GM12875 (cell line): ENCODE data around the gene AIG1.
"Not testable (repeated sequence)": the region's sequence is repeated elsewhere in the genome, so short reads cannot be mapped to it uniquely, and the experiment has no call there.

Source experiments
- H3K4me3 ChIP-seq: one replicate; pipeline ENCODE4 v1.5.1; 2011; ENCODE audit warnings: low read depth, low read length, control low read depth
- CTCF ChIP-seq: IDR thresholded peaks from 2 replicates; pipeline ENCODE4 v1.5.1; 2011; ENCODE audit warnings: low read depth, mild to moderate bottlenecking, control low read depth, inconsistent platforms, low read length, moderate library complexity, borderline replicate concordance; ENCODE audit not compliant: insufficient read depth

Gene AIG1

GRCh38 chr6:143130928-143131327 is 70.2 kb downstream of the AIG1 start:
- no peak overlapping the region for H3K4me3 ChIP-seq
- TF ChIP-seq CTCF = no peak

DNA sequence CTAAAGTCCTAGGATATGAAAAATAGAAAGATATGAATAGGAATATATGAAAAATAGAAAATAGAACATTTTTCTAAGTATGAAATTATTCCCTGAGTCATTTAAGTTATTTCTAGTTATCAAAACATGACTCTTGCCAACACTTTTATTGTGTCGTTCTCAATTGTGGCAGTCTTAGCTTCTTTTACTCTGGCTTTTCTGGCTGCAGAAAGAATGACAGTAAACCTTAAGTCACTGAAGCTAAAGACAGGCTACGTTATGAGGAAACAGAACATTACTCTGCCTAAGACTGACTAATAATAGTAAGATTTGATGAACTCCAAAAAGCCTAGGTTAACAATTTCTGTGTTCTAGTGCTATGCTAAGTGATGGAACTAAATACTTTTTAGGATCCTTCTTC is 74.6 kb downstream of the AIG1 start:
- no peak overlapping the region for H3K4me3 ChIP-seq
- TF ChIP-seq CTCF = no peak

- no peak overlapping the region for H3K4me3 ChIP-seq
- no peak for TF ChIP-seq CTCF
Observed at GRCh38 chr6:143135797-143136561, 75.3 kb downstream of the AIG1 start.

DNA sequence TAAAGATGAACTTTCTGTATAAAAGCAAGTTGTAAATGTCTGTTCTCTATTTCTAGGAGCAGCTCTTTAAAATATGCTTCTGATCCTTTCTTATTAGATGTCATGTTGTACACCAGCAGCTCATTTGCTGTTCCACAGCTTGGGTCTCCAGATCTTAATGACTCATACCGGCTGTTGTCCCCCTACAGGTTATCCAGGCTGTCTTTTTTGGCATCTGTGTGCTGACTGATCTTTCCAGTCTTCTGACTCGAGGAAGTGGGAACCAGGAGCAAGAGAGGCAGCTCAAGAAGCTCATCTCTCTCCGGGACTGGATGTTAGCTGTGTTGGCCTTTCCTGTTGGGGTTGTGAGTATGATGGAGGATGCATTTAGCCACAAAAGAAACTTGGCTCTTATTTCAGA is 76.0 kb downstream of the AIG1 start:
- no peak overlapping the region for H3K4me3 ChIP-seq
- TF ChIP-seq CTCF = no peak

DNA sequence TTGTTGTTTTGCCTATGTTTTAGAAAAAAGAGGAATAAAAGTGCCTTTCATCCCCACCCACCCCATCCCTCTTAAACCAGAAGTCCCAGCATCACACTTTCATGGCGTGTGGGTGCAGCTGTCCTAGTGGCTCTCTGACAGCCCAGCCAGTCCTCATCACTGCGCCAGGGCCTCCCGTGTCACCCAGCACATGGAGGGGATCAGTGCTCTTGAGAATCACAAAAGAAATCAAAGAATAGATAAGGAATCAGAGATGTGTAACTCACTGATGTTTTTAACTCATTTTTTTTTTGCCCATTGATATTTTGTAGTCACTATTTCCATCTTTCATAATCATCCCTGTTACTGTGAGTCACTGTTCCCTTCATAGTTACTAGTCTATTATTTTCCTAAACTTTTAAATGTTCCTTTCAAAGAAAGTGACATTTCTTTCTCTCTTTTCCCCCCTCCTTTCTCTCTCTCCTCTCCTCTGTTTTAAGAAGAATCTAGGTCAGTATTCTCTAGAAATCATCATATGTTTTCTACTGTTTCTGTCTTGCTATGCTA is 78.6 kb downstream of the AIG1 start:
- TF ChIP-seq CTCF = no peak
- H3K4me3 ChIP-seq = no peak overlapping the region

- not testable (repeated sequence) for H3K4me3 ChIP-seq
Observed at GRCh38 chr6:143139884-143140283, 79.2 kb downstream of the AIG1 start.

DNA sequence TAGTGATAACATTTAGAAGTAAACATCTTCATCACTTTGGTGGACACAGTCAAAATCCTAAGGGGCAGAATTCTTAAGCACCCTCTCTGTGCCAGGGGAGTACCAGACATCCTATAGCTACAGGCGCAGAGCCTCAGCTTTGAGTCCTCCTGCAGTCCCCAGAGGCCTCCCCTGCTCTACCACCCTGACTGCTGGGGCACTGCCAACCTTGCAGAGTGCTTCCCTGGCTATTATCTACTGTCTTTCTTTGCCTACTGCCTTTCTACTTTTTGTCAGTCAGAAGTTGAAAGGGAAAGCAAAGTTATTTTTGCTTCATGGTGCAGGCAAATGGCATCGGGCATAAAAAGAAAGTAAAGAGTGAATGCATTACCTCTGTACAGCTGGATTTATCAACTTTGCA is 80.1 kb downstream of the AIG1 start:
- H3K4me3 ChIP-seq = no peak overlapping the region
- TF ChIP-seq CTCF = no peak
